Epithelial cell of esophagus (primary cell): ENCODE measurements around the gene CYFIP1.

Source experiments
- DNase-seq: peaks from one replicate; pipeline ENCODE4 v3.0.0; 2010; ENCODE audit warnings: low read depth
- H3K4me3 ChIP-seq: 2 replicates; pipeline ENCODE4 v1.5.1; 2011; ENCODE audit warnings: mild to moderate bottlenecking, low read length, control low read depth
- TF ChIP-seq, protein P1 (sequence below): IDR thresholded peaks from 2 replicates; pipeline ENCODE4 v1.5.1; 2011; ENCODE audit warnings: low read depth, mild to moderate bottlenecking, low read length, control low read depth, inconsistent platforms; ENCODE audit not compliant: insufficient read depth; ENCODE audit errors: missing control alignments

The CYFIP1 gene

GRCh38 chr15:22933641-22934061, 46.5 kb downstream of the CYFIP1 start:
- TF ChIP-seq, protein P1, sequence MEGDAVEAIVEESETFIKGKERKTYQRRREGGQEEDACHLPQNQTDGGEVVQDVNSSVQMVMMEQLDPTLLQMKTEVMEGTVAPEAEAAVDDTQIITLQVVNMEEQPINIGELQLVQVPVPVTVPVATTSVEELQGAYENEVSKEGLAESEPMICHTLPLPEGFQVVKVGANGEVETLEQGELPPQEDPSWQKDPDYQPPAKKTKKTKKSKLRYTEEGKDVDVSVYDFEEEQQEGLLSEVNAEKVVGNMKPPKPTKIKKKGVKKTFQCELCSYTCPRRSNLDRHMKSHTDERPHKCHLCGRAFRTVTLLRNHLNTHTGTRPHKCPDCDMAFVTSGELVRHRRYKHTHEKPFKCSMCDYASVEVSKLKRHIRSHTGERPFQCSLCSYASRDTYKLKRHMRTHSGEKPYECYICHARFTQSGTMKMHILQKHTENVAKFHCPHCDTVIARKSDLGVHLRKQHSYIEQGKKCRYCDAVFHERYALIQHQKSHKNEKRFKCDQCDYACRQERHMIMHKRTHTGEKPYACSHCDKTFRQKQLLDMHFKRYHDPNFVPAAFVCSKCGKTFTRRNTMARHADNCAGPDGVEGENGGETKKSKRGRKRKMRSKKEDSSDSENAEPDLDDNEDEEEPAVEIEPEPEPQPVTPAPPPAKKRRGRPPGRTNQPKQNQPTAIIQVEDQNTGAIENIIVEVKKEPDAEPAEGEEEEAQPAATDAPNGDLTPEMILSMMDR, result no peak
- no peak overlapping the region for H3K4me3 ChIP-seq
- peak; percentile 52 for DNase-seq

- no peak for DNase-seq
- H3K4me3 ChIP-seq, result no peak overlapping the region
- TF ChIP-seq, protein P1, result no peak
These were observed 48.2 kb downstream of the CYFIP1 start for GRCh38 chr15:22931784-22932536.

DNA sequence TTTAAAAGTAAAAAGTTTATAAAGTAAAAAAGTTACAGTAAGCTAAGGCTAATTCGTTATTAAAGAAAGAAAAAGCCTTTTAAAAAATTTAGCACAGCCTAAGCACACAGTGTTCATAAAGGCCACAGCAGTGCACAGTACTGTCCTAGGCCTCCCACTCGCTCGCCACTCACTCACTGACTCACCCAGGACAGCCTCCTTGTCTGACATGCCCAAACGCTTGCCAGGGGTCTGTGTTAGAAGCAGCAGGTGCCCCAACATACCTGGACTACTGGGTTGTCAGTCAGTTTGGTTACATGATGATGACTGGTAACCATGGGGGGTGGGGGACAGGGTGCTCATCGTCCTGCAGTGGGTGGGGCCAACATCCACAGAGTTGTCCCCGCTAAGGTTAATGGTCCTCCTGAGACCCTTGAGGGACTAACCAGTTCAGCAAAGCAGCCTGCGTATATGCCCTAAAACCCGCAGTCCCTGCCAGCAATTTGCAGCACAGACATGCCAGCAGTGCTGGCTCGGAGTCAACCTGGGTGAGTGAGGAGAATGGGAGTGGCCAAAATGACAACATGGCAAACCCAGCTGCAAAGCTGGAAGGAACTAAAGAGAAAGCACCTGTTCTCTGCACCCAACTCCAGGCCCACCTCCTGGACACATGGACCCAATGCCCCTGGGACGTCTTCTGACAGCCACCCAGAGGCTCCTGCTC, 49.2 kb downstream of the CYFIP1 start:
- H3K4me3 ChIP-seq, result no peak overlapping the region
- DNase-seq, result peak; percentile 78
- TF ChIP-seq, protein P1, result no peak

GRCh38 chr15:22927761-22928160, 52.4 kb downstream of the CYFIP1 start:
- no peak for DNase-seq
- TF ChIP-seq, protein P1, result no peak
- H3K4me3 ChIP-seq, result no peak overlapping the region

- TF ChIP-seq, protein P1, result no peak
- no peak for DNase-seq
These were observed 54.3 kb downstream of the CYFIP1 start for GRCh38 chr15:22925875-22926274.

GRCh38 chr15:22922003-22922402, 58.2 kb downstream of the CYFIP1 start:
- DNase-seq, result peak; percentile 46
- H3K4me3 ChIP-seq, result no peak overlapping the region
- TF ChIP-seq, protein P1, result no peak

More at GRCh38 chr15:22925875-22926274, 54.3 kb downstream of the CYFIP1 start:
- no peak overlapping the region for H3K4me3 ChIP-seq

DNA sequence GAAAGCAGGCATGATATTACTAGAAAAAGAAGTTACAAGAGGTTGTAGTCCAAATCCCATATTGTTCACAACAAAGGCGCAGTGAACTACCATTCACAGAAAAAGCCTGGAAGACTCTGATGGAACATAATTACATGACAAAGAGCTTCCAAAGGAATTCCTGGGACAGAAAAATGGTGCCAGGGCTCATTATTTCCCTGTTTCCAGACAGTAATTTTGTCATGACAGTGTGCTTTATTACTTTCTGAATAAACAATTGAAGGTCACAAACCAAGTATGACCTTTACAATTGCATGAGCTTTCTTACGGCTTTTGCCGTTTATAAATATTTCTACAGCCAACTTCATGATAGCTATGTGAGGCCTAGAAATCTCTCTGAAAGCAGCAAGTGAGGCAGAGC, 61.0 kb downstream of the CYFIP1 start:
- DNase-seq, result no peak
- no peak overlapping the region for H3K4me3 ChIP-seq
- TF ChIP-seq, protein P1, result no peak
